Right atrium auricular region (tissue), 2 donors: ENCODE results near the gene NREP. TPM values are rescaled to one million over a fixed set of nuclear protein-coding genes. Genes with fewer than 3 reads are reported as not detected.
"Not testable (repeated sequence)": the region's sequence is repeated elsewhere in the genome, so short reads cannot be mapped to it uniquely, and the experiment has no call there.

Experiments
- DNase-seq: peaks from one replicate; pipeline ENCODE4 v3.0.0-alpha.2; 2019; ENCODE audit warnings: low spot score
- H3K27ac ChIP-seq, 2 donors: fragments of 200-600 bp; sonication (generic); 1 replicate in 1 of 2; 2 replicates in 1 of 2; pipeline ENCODE4 v1.5.1; 2016 to 2019
- H3K27me3 ChIP-seq, 2 donors: fragments of 200-600 bp; sonication (generic); one replicate each; pipeline versions ENCODE4 v1.5.1 to v1.6.0; 2017 to 2019
- H3K36me3 ChIP-seq: fragments of 200-600 bp; sonication (generic); one replicate; pipeline ENCODE4 v1.5.1; 2016
- H3K4me1 ChIP-seq, 2 donors: fragments of 200-600 bp; sonication (generic); one replicate each; pipeline versions ENCODE4 v1.5.1 to v1.6.0; 2017 to 2019
- H3K4me3 ChIP-seq, 2 donors: fragments of 200-600 bp; sonication (generic); 1 replicate in 1 of 2; 2 replicates in 1 of 2; pipeline ENCODE4 v1.5.1; 2017 to 2019; ENCODE audit warnings: mild to moderate bottlenecking in 1 of 2, moderate library complexity in 1 of 2
- H3K9me3 ChIP-seq, 2 donors: fragments of 200-600 bp; sonication (generic); one replicate each; pipeline ENCODE4 v1.5.1; 2019
- total RNA-seq, 2 donors: library from RNA; depleted of rRNA; stranded (reverse); fragments of >200 nt; gene quantifications; one replicate each; pipeline ENCODE4 v1.1.0, GENCODE V29; 2016
- TF ChIP-seq, protein P1 (sequence below), 2 donors: fragments of 200-600 bp; sonication (generic); IDR thresholded peaks; one replicate each; pipeline ENCODE4 v1.5.1; 2019; ENCODE audit warnings: antibody characterized with exemption in 2 of 2

NREP gene
- total RNA-seq, 2 donors from 2014 or later, result 7.2 to 22.9 TPM

DNA sequence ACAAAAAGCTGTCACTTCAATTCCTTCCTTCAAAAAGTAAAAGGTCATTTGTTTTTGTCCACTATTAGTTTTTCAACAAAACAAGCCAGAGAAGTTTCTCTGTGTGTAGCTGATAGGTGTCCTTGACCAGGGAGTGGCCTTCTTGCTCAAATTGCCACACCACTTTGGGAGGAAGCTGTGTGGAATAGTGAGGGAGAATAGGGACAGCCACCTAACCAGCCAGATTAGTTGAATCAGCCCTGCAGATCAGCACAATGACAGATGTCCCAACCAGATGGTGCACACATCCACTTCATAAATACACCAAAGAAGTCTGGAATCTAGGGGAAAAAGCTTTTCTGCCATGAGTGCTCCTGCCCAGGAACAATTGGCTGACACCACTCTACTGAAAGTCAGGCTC is 37.2 kb downstream of the NREP start:
- Histone ChIP-seq H3K4me1 (no peaks in the 10 kb centered on the region), H3K27ac (no peak overlapping the region), H3K9me3 (no peaks in the 10 kb centered on the region), H3K4me3 (no peak overlapping the region), H3K36me3 (no peaks in the 10 kb centered on the region), H3K27me3 (no peaks in the 10 kb centered on the region)
- TF ChIP-seq, protein P1, sequence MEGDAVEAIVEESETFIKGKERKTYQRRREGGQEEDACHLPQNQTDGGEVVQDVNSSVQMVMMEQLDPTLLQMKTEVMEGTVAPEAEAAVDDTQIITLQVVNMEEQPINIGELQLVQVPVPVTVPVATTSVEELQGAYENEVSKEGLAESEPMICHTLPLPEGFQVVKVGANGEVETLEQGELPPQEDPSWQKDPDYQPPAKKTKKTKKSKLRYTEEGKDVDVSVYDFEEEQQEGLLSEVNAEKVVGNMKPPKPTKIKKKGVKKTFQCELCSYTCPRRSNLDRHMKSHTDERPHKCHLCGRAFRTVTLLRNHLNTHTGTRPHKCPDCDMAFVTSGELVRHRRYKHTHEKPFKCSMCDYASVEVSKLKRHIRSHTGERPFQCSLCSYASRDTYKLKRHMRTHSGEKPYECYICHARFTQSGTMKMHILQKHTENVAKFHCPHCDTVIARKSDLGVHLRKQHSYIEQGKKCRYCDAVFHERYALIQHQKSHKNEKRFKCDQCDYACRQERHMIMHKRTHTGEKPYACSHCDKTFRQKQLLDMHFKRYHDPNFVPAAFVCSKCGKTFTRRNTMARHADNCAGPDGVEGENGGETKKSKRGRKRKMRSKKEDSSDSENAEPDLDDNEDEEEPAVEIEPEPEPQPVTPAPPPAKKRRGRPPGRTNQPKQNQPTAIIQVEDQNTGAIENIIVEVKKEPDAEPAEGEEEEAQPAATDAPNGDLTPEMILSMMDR (IDR thresholded peaks at IDR 0.05), result no peak
- DNase-seq, result no peak

DNA sequence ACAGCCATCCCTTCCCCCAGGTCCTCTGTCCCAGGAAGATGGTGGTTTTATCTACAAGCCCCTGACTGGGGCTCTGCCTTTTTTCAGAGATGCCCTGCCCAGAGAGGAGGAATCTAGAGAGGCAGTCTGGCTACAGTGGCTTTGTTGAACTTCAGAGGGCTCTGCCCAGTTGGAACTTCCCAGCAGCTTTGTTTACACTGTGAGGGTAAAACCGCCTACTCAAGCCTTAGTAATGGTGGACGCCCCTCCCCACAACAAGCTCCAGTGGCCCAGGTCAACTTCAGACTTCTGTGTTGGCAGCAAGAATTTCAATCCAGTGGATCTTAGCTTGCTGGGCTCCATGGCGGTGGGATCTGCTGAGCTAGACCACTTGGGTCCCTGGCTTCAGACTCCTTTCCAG is 40.2 kb downstream of the NREP start:
- not testable (repeated sequence) for H3K4me1 ChIP-seq, DNase-seq, H3K36me3 ChIP-seq, H3K4me3 ChIP-seq, H3K9me3 ChIP-seq, H3K27ac ChIP-seq, H3K27me3 ChIP-seq

DNA sequence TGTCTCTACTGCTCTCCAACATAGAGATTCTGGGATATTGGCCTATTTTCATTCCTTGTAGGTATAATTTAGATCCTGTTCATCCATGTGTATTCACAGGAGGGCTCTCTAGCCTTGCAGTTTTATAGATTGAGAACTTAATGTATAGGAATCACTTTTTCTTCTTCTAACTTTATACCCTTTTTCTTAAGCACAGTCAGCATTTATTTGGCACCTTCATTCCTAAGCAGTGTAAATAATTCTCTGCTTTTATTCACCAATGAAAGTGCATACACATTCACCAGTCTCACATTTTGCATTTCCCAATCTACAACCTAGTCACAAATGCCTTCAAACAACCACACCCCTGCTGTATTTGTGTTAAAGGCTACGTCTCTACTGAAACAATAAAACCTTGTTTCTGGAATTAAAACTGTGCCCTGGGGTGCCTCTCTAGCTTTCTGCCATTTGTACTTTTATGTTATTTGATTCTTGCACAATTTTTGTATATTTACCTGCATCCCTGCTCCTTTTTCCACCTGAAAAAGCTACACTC is 49.3 kb downstream of the NREP start:
- H3K9me3 ChIP-seq, result no peaks in the 10 kb centered on the region
- no peaks in the 10 kb centered on the region for H3K36me3 ChIP-seq
- no peak for DNase-seq
- H3K27me3 ChIP-seq, result no peaks in the 10 kb centered on the region
- TF ChIP-seq, protein P1 (IDR thresholded peaks at IDR 0.05), result no peak
- H3K27ac ChIP-seq, result no peak overlapping the region
- no peaks in the 10 kb centered on the region for H3K4me1 ChIP-seq
- H3K4me3 ChIP-seq, result no peak overlapping the region

DNA sequence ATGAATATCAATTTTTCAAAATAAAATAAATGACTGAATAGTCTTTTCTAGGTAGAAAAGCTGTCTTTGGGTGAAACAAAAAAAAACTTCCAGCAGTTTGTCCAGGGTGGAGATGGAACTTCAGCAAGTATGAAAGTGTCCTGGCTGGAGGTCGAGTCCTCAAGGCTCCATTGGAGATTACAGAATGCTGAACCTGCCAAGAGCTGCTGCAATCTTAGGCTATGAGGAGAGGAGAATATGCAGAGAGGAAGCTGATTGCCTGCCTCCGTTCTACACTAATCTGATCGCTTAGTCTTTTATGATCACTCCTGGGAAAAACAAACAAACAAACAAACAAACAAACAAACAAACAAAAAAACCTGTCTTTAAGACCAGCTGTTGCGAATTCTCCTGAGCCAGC is 50.6 kb downstream of the NREP start:
- DNase-seq, result no peak
- TF ChIP-seq, protein P1 (IDR thresholded peaks at IDR 0.05), result no peak
- H3K4me3 ChIP-seq, result no peak overlapping the region
- H3K4me1 ChIP-seq, result no peaks in the 10 kb centered on the region
- H3K27me3 ChIP-seq, result no peaks in the 10 kb centered on the region
- no peaks in the 10 kb centered on the region for H3K36me3 ChIP-seq
- no peak overlapping the region for H3K27ac ChIP-seq
- no peaks in the 10 kb centered on the region for H3K9me3 ChIP-seq

DNA sequence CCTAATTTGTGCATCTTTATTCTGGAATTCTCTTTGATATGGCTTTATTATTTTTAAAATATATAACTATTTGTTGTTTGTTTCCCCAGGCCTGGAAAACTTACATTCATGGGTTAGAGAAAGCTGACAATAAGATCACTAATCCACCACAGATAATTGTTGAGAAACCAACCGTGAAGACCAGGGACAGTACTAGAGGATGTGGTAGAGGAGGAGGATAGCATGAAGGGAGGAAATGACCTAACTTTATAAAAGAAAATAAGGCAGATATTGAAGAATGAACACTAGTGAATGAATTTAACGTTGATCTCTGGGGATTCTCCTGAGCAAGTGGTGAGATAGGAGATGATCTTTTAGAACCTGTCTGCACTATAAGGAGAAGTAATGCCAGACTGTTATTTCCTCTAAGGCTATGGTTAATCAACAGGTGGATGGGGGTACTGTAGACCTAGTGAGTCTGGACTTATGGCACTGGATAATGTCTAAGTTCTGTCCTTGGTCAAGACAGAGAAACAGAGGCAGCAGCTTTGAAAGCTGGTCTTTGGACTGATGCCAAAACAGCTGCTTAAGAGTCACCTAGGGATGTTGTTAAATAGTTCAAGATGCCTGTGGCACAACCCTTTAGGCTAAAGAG is 52.4 kb downstream of the NREP start:
- H3K4me1 ChIP-seq, result no peaks in the 10 kb centered on the region
- H3K4me3 ChIP-seq, result no peak overlapping the region
- no peaks in the 10 kb centered on the region for H3K36me3 ChIP-seq
- TF ChIP-seq, protein P1 (IDR thresholded peaks at IDR 0.05), result no peak
- H3K27ac ChIP-seq, result no peak overlapping the region
- no peaks in the 10 kb centered on the region for H3K9me3 ChIP-seq
- DNase-seq, result no peak
- H3K27me3 ChIP-seq, result no peaks in the 10 kb centered on the region

DNA sequence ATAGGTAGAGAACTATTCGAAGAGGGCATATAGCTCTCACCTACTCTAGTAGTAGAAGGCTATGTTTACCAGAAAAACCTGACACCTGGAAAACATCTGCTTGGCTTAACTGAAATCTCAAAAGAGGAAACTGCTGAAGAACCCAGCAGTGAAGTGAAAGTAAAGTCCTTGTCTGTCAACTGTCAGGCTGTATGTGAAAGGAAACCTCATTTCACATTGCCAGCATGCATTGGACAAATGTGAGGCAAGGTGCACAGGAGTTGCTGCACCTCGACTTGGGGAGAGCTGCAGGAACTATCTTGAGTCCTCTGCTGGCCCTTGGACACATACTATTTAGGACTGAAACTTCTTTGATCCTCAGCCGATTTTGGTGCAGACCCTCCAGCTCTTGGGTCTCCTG is 53.3 kb downstream of the NREP start:
- no peaks in the 10 kb centered on the region for H3K27me3 ChIP-seq
- TF ChIP-seq, protein P1 (IDR thresholded peaks at IDR 0.05), result no peak
- H3K36me3 ChIP-seq, result no peaks in the 10 kb centered on the region
- H3K4me3 ChIP-seq, result no peak overlapping the region
- H3K27ac ChIP-seq, result no peak overlapping the region
- H3K9me3 ChIP-seq, result no peaks in the 10 kb centered on the region
- no peak for DNase-seq
- H3K4me1 ChIP-seq, result no peaks in the 10 kb centered on the region
